Measurements from ENCODE around the gene FRMPD4.
"Not testable (repeated sequence)": the region's sequence is repeated elsewhere in the genome, so short reads cannot be mapped to it uniquely, and the experiment has no call there.

FRMPD4 gene

DNA sequence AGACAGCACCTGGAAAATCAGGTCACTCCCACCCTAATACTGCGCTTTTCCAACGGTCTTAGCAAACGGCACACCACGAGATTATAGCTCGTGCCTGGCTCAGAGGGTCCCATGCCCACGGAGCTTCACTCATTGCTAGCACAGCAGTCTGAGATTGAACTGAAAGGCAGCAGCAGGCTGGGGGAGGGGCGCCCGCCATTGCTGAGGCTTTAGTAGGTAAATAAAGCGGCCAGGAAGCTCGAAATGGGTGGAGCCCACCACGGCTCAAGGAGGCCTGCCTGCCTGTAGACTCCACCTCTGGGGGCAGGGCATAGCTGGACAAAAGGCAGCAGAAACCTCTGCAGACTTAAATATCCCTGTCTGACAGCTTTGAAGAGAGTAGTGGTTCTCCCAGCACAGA lies 399.8 kb downstream of the FRMPD4 start:
- DNase-seq (ENCODE audit: low spot score) = not testable (repeated sequence)

DNA sequence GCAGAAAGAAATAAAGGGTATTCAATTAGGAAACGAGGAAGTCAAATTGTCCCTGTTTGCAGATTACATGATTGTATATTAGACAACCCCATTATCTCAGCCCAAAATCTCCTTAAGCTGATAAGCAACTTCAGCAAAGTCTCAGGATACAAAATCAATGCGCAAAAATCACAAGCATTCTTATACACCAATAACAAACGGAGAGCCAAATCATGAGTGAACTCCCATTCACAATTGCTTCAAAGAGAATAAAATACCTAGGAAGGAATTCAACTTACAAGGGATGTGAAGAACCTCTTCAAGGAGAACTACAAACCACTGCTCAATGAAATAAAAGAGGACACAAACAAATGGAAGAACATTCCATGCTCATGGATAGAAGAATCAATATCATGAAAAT lies 404.0 kb downstream of the FRMPD4 start:
- DNase-seq (ENCODE audit: low spot score) = not testable (repeated sequence)

DNA sequence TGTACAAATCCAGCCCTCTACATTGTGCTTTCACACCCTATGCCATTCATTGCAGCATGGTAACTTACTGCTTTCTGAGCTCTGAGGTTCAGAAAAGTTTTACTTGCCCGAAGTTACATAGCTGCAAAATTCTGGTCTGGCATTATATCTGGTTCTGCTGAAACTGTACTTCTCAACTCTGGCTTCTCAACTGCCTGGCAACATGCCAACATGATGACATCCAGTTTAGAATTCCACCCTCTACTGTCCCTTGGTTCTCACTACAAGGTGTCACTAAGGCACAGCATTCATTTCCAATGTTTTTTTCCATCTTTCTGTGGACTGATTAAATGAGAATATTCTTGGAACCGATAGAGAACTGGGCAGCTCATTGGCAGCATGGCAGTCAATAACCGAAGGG lies 410.1 kb downstream of the FRMPD4 start:
- DNase-seq (ENCODE audit: low spot score) = no peak

DNA sequence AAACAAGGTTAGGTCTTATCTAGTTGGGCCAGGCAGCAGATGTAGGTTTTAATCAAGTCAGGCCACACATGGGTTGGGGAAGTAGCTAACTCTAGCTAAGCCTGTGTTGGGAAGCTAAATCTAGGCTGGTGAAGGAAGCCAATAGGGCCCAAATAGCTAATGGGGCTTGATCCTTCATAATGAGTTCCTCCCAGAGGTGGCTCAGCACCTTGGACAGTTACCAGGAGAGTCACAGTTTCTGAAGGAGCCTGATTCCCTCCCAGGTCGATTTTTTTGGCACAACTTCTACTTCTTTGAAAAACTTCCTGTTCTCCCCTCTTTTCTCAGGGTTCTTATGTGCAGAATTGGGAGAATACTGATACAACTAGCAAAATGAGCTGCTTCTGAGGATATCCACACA lies 410.5 kb downstream of the FRMPD4 start:
- peak; percentile 12 for DNase-seq (ENCODE audit: low spot score)

DNA sequence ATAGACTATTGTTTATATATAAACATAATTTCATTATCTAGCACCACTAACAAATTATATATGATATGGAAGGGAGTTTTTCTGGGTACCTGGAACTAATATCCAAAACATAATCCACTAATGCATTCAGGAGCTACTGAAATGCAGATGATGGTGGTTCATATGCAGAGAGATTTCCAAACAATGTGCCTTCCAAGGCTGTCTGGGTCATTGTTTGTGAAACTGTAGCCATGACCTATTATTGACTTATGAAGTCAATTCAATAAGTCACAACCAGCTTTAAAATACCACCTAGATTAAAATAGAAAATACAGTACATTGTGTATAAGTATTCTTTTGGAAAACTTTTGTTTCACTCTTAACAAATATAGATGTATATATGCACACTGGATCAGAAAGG lies 415.9 kb downstream of the FRMPD4 start:
- no peak for DNase-seq (ENCODE audit: low spot score)

DNA sequence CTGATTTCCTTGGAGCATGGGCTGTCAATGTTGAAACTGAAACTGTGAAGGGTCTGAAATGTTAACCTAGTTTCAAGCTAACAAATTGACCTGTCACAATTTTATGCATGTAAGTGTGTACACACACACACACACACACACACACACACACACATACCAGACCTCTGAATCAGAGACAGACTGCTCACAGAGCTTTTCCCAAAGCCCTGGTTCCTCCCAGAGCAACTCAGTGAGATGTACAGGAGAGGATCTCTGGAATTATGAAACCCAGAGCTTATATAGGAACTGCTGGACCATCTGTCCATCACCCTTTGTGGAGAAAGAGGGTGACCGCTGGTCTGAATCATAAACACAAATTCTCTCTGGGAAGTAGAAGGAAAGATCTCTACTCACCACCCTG lies 424.8 kb downstream of the FRMPD4 start:
- no peak for DNase-seq (ENCODE audit: low spot score)

DNA sequence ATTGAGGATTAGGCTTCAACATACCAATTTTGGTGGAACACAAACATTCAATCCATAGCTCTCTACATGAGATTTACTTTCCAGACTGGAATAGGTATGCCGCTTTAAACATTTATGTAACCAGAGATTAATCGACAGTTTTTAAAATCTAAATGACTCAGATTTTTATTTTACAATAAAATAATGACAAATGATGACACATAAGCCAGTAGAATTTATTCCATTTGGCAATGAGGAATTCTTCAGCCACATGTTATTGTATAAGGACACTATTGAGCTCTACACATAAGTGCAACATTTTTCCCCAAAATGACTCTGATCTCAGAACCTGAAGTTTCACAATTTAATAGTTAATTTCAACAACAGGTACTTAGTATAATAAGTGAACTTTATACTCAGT lies 425.9 kb downstream of the FRMPD4 start:
- DNase-seq (ENCODE audit: low spot score) = no peak

DNA sequence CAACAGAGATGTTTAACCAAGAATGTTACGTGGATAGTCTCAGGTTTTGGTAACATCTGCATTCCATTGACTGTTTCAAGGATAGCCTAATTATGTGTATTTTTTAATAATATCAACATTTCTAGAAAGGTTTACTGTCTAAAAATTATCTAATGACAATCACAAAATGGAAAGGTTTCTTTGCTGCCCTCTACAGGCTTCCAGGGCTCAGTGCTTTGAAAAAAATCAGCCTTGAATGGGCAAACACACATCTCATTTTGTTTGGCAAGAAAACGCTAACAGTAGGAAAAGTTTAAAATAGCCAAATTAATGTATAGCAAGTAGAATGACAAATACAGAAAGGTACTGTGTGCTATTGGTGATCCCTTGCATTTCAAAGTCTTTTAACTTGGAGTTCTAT lies 429.6 kb downstream of the FRMPD4 start:
- DNase-seq (ENCODE audit: low spot score) = peak; percentile 18

DNA sequence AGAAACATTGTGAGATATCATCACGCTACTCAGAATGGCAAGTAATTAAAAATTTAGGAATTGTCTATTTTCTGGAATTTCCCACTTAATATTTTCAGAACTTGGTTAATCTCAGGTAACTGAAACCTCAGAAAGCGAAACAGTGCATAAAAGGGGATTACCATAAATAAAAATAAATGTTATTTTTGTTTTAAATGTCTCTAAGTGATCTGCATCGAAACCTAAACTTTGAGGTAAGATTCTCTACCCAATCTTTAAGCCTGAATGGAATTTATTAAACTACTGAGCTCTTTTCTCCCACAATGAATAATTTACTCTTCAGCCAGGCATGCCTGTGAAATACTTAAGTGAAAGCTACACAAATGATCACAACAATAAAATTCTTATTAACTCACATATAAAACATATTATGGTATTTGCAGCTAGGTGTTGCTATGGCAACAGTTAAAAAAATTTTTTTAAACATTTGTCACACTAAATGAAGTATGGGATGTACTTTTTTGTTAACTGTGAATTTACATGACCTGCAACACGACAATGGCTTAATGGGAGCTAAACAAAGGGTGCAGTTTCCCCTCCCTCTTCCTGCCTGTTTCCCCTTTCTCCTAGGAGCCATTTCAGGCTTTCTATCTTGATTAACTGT lies 432.7 kb downstream of the FRMPD4 start:
- DNase-seq (ENCODE audit: low spot score) = no peak

DNA sequence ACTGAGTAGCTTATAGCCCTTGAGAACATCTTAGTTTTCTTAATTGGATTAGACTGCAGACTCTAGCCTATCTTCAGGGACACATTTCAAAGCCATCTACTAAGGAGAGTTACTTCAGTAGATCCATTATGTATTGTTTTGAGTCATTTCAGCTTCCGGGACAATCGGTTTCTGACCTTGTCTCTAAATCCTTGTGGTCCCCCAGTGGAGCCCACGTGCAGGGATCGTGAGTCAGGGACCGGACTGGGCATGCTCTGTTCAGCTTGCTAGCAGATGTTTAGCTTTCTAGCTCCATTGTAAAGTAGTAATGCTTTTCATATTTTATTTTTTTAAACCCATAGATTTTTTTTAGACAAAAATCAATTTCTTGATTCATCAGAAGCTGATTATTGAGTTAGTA lies 441.0 kb downstream of the FRMPD4 start:
- DNase-seq (ENCODE audit: low spot score) = no peak

DNA sequence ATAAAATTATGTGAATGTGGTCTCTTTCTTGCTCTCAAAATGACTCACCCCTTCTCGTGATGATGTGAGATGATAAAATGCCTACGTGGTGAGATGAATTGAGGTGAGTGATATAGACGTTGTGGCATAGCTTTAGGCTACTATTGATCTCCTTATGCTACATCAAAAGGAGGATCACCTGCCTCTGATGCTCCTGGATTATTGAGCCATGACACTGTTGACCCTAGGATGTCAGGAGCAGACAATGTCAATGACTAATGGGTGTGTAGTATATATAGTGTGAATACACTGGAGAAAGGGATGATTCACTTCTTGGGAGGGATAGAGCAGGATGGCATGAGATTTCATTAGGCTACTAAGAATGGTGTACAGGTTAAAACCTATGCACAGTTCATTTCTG lies 442.3 kb downstream of the FRMPD4 start:
- DNase-seq (ENCODE audit: low spot score) = no peak

DNA sequence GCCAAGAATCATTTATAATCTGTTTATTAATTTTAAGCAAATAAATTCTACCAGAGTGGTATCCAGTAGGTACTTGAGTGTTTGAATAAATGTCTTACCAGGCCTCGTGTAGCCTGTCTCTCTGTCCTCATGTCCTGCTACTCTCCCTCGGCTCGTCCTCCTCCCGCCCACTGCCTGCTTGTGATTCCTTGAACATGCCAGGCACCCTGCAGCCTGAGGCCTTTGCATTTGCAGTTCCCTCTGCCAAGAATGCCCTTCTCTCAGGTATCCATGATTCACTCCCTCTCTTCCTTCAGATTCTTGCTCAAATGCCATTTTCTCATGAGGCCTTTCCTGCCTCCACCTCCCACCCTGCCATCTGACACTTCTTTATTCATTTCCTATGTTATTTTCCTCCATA lies 443.3 kb downstream of the FRMPD4 start:
- no peak for DNase-seq (ENCODE audit: low spot score)

DNA sequence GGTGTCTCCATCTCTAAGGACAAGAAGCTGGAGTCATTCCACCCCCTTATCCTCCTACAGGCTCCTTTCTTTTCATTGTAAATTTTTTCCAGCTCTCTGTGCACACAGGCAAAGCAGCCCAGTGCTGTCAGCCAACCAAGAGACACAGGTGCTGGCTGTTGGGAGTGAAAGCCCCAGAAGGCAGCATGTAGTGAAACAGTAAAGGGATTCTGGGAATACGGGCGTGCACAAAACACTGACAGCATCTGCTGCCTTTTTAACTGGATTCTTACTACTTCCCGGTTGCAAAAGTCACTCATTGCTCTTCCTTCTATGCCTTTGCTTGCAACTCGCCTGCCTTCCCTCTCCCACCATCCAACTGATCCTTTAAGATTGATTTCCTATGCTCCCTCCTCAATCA lies 444.4 kb downstream of the FRMPD4 start:
- DNase-seq (ENCODE audit: low spot score) = no peak

DNA sequence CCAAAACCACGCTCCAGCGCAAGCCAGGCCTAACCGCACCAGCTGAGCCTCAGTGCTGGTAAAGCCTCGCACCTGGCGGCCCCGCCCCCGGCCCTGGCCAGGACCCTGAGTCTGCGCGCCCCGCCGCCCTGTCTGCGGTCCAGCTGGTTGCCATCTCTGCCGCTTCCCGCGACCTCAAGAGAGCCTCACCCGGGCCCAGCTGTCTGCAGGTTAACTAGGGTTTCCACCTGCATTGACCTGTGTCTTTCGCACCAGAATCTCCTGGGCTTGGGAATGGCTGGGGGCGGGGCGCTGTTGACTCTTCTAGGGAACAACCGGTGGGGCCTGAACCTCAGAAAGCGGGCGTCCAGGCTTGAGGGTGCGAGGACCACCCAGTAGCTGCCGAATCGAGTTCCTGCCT lies 445.3 kb downstream of the FRMPD4 start:
- no peak for DNase-seq (ENCODE audit: low spot score)

DNA sequence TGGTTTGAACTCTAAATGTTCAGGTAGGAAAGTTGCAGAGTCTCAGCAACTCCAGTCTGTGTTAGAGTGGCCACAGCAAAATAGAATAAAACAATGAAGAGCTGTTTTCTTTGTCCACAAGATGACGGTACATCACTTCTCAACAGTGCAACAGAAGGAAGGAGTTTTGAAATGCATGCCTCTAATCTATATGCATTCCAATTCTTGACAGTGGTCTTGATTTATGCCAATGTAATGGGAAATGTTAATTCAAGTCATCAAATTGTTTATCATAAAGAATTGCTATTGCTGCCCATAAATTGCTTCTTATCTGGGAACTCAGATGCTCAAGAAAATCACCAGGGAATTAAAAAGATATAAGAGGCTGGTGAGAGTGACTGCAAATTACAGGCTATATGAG lies 457.4 kb downstream of the FRMPD4 start:
- no peak for DNase-seq (ENCODE audit: low spot score)

DNA sequence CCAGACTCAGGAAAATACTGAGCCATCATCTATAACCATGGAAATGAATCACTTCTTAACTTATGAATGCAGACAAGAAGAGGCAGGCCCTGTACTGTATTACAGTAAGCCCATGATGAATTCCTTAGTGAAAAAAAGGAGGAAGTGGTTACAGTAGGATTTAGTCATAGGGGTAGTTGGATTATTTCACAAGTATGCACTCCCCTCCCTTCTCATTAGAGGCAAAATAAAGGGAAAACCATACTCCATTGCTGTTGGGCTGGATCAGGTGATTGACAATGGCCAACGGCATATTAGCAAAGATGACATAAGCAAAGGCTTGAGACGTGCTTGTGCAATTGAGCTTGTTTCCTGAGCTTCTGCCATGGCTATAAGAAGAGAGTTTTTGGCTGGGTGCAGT lies 471.8 kb downstream of the FRMPD4 start:
- DNase-seq (ENCODE audit: low spot score) = peak; percentile 22

DNA sequence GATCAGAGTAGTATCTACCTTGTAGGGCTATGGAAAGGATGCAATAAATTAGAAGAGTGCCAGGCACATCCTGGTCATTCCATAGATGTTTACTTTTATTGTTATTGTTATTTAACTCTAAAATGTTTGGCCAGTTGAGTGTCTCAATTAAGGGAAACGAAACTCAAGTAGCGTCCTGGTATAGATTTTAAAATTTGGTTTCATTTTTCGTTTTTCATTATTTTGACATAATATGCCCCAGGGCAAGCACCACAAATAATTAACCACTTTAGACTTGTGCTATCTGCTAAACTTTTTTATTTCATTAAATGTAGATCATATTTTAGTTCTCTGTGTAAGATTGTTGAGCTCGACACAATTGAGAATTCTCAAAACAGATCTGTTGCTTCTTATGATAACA lies 473.2 kb downstream of the FRMPD4 start:
- DNase-seq (ENCODE audit: low spot score) = no peak

DNA sequence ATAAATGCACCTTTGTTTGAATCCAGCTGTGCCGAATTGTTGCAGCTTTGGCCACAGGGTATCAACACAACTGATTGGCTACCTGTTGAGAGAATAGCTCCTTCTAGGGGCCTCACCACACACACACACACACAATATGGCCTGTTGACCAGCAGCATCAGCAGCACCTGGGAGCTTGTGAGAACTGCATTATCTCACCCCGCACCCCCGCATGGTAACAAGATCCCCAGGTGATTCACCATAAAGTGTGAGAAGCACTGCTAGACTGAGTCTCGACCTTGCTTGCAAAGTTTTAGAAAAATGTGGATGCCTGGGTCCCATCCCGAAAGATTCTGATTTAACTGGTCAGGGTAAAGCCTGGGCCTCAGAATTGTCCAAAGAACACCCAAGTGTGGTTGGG lies 476.0 kb downstream of the FRMPD4 start:
- DNase-seq (ENCODE audit: low spot score) = no peak

DNA sequence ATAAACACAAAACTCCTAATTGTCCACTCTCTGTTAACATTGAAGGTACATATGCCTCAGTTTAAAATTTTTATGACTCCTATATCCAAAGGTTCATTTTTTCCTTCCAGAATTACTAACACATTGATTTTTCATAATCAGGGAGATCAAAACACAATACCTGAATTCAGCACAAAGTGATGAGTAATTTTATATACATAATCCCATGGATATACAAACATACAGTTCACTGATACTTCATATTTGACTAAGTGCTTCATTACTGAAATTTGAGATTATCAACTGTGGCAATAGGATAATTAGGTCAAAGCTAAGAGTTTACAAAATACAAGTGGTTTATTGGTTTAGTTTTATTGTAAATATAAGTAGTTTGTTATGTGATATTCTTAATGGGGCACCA lies 476.8 kb downstream of the FRMPD4 start:
- DNase-seq (ENCODE audit: low spot score) = no peak

DNA sequence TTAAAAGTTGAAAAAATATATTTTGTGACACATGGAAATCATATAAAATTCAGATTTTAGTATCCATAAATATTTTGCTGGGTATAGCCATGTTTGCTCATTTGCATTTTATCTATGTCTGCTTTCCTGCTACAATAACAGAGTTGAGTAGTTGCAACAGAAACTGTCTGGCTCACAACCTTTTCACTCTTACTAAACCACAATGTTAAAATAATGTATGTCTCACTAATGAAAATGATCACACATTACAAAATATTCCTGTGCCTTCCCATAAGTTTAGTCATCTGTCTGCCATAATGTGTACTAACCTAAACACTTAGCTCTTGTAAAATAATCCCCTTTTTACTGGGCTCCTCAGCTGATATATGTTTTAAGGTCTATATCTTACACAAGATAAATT lies 479.0 kb downstream of the FRMPD4 start:
- DNase-seq (ENCODE audit: low spot score) = no peak

DNA sequence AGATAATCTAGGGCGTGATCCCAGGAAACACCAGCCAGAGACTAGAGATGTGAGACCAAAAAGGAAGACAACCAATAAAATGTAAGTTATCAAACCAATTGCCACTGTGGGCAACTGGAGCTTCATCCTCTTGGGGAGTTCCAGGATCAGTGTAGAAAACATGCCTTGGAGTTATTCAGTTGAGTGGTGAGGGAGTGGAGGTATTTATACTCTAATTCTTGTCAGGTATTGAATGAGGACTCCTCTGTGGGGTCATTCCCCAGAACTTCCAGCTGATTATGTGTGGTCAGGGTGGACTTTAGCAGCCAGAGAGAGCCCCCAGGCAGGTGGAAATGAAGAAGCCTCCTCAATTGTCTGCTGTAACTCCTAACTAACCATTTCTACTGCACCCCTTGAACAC lies 509.0 kb downstream of the FRMPD4 start:
- DNase-seq (ENCODE audit: low spot score) = no peak

DNA sequence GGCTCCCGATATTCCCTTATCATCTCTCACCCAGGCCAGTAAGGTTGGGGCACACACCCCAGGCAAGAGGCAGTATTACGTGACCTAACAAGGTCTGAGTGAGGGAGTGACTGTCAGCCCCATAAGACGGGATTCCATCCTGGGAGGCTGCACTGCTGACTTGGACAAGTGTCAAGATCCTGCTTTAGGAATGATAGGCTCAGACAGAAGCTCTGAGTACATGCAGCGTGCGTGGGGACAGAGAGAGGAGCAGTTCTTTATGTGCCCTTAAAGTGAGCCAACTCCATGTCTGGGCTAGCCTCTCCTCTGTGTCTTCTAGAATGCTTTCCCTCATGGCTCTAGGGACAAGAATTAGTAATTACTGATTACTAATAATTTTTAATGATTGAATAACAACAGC lies 510.7 kb downstream of the FRMPD4 start:
- no peak for DNase-seq (ENCODE audit: low spot score)

DNA sequence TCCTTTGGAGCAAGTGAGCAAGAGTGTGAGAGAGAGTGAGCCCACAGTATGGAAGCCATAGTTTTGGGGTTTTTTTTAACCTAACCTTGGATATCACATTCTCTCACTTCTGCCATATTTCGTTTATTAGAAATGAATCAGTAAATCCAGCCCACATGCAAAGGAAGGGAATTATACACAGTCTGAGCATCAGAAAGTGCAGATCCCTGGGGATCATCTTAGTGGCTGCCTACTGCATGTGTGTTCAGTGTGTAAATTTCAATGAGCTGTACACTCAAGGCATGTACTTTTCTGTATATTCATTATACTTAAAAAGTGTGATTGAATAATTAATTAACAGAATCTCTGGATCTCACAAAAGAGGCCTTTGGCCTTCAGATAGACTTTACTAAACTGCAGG lies 519.2 kb downstream of the FRMPD4 start:
- no peak for DNase-seq (ENCODE audit: low spot score)

DNA sequence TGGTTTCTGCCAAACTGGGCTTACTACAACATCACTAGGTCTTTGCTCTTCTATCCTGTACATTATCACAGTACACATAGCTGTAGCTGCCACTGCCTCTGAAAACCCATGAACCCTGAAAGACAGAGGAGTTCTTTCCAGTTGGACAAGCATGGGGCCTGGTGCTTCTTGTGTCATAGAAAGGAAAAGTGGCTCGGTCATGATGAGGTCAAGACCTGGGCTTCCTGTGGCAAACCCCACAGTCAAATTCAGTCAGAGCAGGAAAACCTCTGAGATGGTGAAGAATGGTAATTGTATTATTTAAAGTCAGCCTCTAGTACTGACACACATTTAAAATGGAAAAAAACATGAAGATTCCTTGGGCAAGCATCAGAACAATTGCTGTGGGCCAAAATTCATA lies 519.6 kb downstream of the FRMPD4 start:
- no peak for DNase-seq (ENCODE audit: low spot score)

DNA sequence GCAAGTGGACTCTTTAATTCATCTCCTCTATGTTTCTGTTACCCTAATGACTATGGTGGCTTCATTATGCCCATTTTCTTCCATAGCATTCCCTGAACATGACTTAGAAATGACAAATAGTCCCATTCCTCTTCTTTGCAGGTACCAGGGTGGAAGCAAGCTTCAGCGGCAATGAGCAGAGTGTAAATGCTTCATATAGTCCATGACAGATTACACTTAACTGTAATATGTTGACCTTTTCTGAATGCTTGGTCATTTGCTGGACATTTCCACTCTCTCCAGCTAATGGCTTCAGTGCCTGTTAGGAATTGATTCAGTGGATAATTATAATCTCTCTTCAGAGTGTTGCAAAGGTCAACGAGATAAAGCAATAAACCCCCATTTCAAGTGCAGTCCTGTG lies 523.2 kb downstream of the FRMPD4 start:
- DNase-seq (ENCODE audit: low spot score) = no peak

Data from AG08396 (cell line).